H9 (cell line): ENCODE measurements around the gene SLC35E3. TPM values are rescaled to one million over a fixed set of nuclear protein-coding genes. Genes with fewer than 3 reads are reported as not detected.

ENCODE experiments used
- DNase-seq: peaks from one replicate; pipeline ENCODE4 v3.0.0-alpha.2; 2017
- H2AFZ ChIP-seq: one replicate; pipeline ENCODE4 v1.6.1; 2013; ENCODE audit warnings: mild to moderate bottlenecking, low read length, control low read depth, moderate library complexity
- H2AK5ac ChIP-seq: 2 replicates; pipeline ENCODE4 v1.6.1; 2013; ENCODE audit warnings: low read length, control low read depth, mixed read lengths; ENCODE audit not compliant: insufficient read length
- H2BK120ac ChIP-seq: one replicate; pipeline ENCODE4 v1.6.1; 2013; ENCODE audit warnings: low read depth, mild to moderate bottlenecking, low read length, control low read depth, inconsistent platforms; ENCODE audit not compliant: poor library complexity, severe bottlenecking
- H2BK12ac ChIP-seq: 2 replicates; pipeline ENCODE4 v1.6.1; 2013; ENCODE audit warnings: low read length, control low read depth, mixed read lengths, low read depth; ENCODE audit not compliant: insufficient read length
- H2BK15ac ChIP-seq: 2 replicates; pipeline ENCODE4 v1.6.1; 2013; ENCODE audit warnings: low read depth, low read length, control low read depth
- H2BK20ac ChIP-seq: one replicate; pipeline ENCODE4 v1.6.1; 2013; ENCODE audit warnings: low read depth, mild to moderate bottlenecking, low read length, control low read depth, inconsistent platforms; ENCODE audit not compliant: poor library complexity, severe bottlenecking
- H2BK5ac ChIP-seq: 2 replicates; pipeline ENCODE4 v1.6.1; 2013; ENCODE audit warnings: low read length, control low read depth, mixed read lengths; ENCODE audit not compliant: insufficient read length
- H3K14ac ChIP-seq: 2 replicates; pipeline ENCODE4 v1.6.1; 2013; ENCODE audit warnings: low read length, control low read depth; ENCODE audit not compliant: insufficient read depth
- H3K18ac ChIP-seq: 2 replicates; pipeline ENCODE4 v1.6.1; 2013; ENCODE audit warnings: low read depth, mild to moderate bottlenecking, mixed read lengths, low read length, control low read depth; ENCODE audit not compliant: insufficient read length
- H3K23ac ChIP-seq: 2 replicates; pipeline ENCODE4 v1.6.1; 2013; ENCODE audit warnings: low read length, control low read depth, mixed read lengths, low read depth; ENCODE audit not compliant: insufficient read length
- H3K23me2 ChIP-seq: 2 replicates; pipeline ENCODE4 v1.6.1; 2013; ENCODE audit warnings: low read depth, mild to moderate bottlenecking, mixed read lengths, low read length, control low read depth; ENCODE audit not compliant: insufficient read length, poor library complexity, severe bottlenecking
- H3K27ac ChIP-seq: 2 replicates; pipeline ENCODE4 v1.5.1; 2013; ENCODE audit warnings: low read length, control low read depth, mixed read lengths, low read depth; ENCODE audit not compliant: insufficient read length
- H3K27me3 ChIP-seq: 2 replicates; pipeline ENCODE4 v1.6.1; 2013; ENCODE audit warnings: low read length, control low read depth, inconsistent platforms; ENCODE audit not compliant: insufficient read depth
- H3K4ac ChIP-seq: 2 replicates; pipeline ENCODE4 v1.6.1; 2013; ENCODE audit warnings: low read depth, mild to moderate bottlenecking, control low read depth, inconsistent platforms, low read length, moderate library complexity
- H3K4me1 ChIP-seq: 2 replicates; pipeline ENCODE4 v1.6.1; 2013; ENCODE audit warnings: low read length, control low read depth, inconsistent platforms; ENCODE audit not compliant: insufficient read depth
- H3K4me2 ChIP-seq: 2 replicates; pipeline ENCODE4 v1.6.1; 2013; ENCODE audit warnings: low read length, control low read depth, mixed read lengths; ENCODE audit not compliant: insufficient read length, insufficient read depth
- H3K56ac ChIP-seq: 2 replicates; pipeline ENCODE4 v1.6.1; 2013; ENCODE audit warnings: low read depth, mild to moderate bottlenecking, mixed read lengths, low read length, control low read depth; ENCODE audit not compliant: insufficient read length
- H3K79me1 ChIP-seq: 2 replicates; pipeline ENCODE4 v1.6.1; 2013; ENCODE audit warnings: low read depth, mild to moderate bottlenecking, moderate library complexity, low read length, control low read depth, inconsistent platforms; ENCODE audit not compliant: insufficient read depth, poor library complexity, severe bottlenecking
- H3K79me2 ChIP-seq: 2 replicates; pipeline ENCODE4 v1.6.1; 2013; ENCODE audit warnings: low read length, control low read depth, inconsistent platforms; ENCODE audit not compliant: insufficient read depth
- H3K9ac ChIP-seq: 2 replicates; pipeline ENCODE4 v1.6.1; 2013; ENCODE audit warnings: low read length, control low read depth, mixed read lengths; ENCODE audit not compliant: insufficient read length; ENCODE audit errors: extremely low read depth
- H3K9me3 ChIP-seq: one replicate; pipeline ENCODE4 v1.6.1; 2013; ENCODE audit warnings: low read depth, low read length, inconsistent platforms; ENCODE audit not compliant: control insufficient read depth
- H3T11ph ChIP-seq: one replicate; pipeline ENCODE4 v1.6.1; 2013; ENCODE audit warnings: mild to moderate bottlenecking, low read length, control low read depth, inconsistent platforms
- H4K20me1 ChIP-seq: one replicate; pipeline ENCODE4 v1.6.1; 2013; ENCODE audit not compliant: control insufficient read depth, insufficient read length, insufficient read depth
- H4K5ac ChIP-seq: 2 replicates; pipeline ENCODE4 v1.6.1; 2013; ENCODE audit warnings: low read depth, mild to moderate bottlenecking, mixed read lengths, low read length, control low read depth; ENCODE audit not compliant: insufficient read length
- H4K8ac ChIP-seq: replicated peaks from 2 replicates; pipeline ENCODE4 v1.6.1; 2013; ENCODE audit warnings: low read length, control low read depth, mixed read lengths, low read depth; ENCODE audit not compliant: insufficient read length
- H4K91ac ChIP-seq: 2 replicates; pipeline ENCODE4 v1.6.1; 2013; ENCODE audit warnings: low read depth, mild to moderate bottlenecking, moderate library complexity, mixed read lengths, low read length, control low read depth; ENCODE audit not compliant: insufficient read length
- H3K27ac Mint-ChIP-seq, 3 experiments: 2 replicates in 2 of 3; 3 replicates in 1 of 3; pipeline ENCODE4 v1.8.0; 2020 to 2021; ENCODE audit warnings: mixed read lengths in 3 of 3, mild to moderate bottlenecking in 1 of 3, moderate library complexity in 1 of 3
- H3K27me3 Mint-ChIP-seq: 2 replicates; pipeline ENCODE4 v1.8.0; 2021; ENCODE audit warnings: low read depth, mild to moderate bottlenecking, moderate library complexity, mixed read lengths
- H3K36me3 Mint-ChIP-seq, 3 experiments: 2 replicates in 2 of 3; 3 replicates in 1 of 3; pipeline ENCODE4 v1.8.0; 2020 to 2021; ENCODE audit warnings: low read depth in 3 of 3, mixed read lengths in 3 of 3; ENCODE audit not compliant: insufficient read depth in 1 of 3
- H3K4me1 Mint-ChIP-seq, 2 experiments: 2 replicates each; pipeline ENCODE4 v1.8.0; 2020; ENCODE audit warnings: mixed read lengths in 2 of 2
- H3K4me3 Mint-ChIP-seq, 2 experiments: 2 replicates in 1 of 2; 3 replicates in 1 of 2; pipeline ENCODE4 v1.8.0; 2020 to 2021; ENCODE audit warnings: mild to moderate bottlenecking in 2 of 2, mixed read lengths in 2 of 2, moderate library complexity in 1 of 2
- H3K9me3 Mint-ChIP-seq, 2 experiments: 2 replicates in 1 of 2; 3 replicates in 1 of 2; pipeline ENCODE4 v1.8.0; 2020; ENCODE audit warnings: mild to moderate bottlenecking in 2 of 2, mixed read lengths in 2 of 2, moderate library complexity in 1 of 2
- WGBS: extraction: QIAGEN DNeasy Blood & Tissue Kit; methylation state at CpG from one replicate; pipeline ENCODE4 v1.1.7; 2013; ENCODE audit warnings: missing lambda C conversion rate, low lambda C conversion rate, mixed read lengths; ENCODE audit not compliant: insufficient read length; ENCODE audit errors: extremely low coverage; 5-methylcytosine and 5-hydroxymethylcytosine counted together
- total RNA-seq: library from RNA; stranded (reverse); gene quantifications from 2 replicates; pipeline ENCODE4 v1.2.1, GENCODE V29; 2021
- TF ChIP-seq, protein P1 (sequence below): fragments of 200-600 bp; sonication (generic); conservative IDR thresholded peaks from 3 replicates; pipeline ENCODE4 v1.8.0; 2021; ENCODE audit warnings: antibody characterized with exemption, mild to moderate bottlenecking

The SLC35E3 gene
- total RNA-seq, 1 experiment from 2014 or later, result 17.9 TPM

DNA sequence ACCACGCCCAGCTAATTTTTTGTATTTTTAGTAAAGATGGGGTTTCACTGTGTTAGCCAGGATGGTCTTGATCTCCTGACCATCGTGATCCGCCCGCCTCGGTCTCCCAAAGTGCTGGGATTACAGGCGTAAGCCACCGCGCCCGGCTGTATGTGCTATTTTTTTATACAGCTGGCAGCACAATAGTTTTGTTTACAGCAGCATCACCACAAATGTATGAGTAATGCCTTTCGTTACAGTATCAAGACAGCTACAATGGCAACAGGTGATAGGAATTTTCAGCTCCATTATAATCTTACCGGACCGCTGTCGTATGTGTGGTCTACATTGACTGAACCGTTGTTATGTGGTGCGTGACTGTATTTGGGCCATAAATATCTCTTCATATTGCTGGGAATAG lies 50.4 kb downstream of the SLC35E3 start:
- Histone ChIP-seq H3K23me2 (no peaks in the 10 kb centered on the region), H3K79me1 (no peaks in the 10 kb centered on the region), H2BK120ac (no peak overlapping the region), H3K4me2 (no peak overlapping the region), H3K4ac (no peak overlapping the region), H3K4me1 (no peaks in the 10 kb centered on the region), H3K79me2 (no peaks in the 10 kb centered on the region), H2BK15ac (no peak overlapping the region), H3K18ac (no peak overlapping the region), H3K27me3 (no peaks in the 10 kb centered on the region), H4K91ac (no peak overlapping the region), H3K23ac (no peak overlapping the region), H2BK12ac (no peak overlapping the region), H3T11ph (no peak overlapping the region), H2BK5ac (no peak overlapping the region), H2AK5ac (no peak overlapping the region), H2AFZ (no peak overlapping the region), H4K8ac (no peak overlapping the region), H4K20me1 (no peaks in the 10 kb centered on the region), H3K14ac (no peak overlapping the region), H3K56ac (no peak overlapping the region), H4K5ac (no peak overlapping the region), H3K9ac (no peak overlapping the region), H2BK20ac (no peak overlapping the region), H3K27ac (no peak overlapping the region), H3K9me3 (no peaks in the 10 kb centered on the region)
- no peak overlapping the region for H3K27ac Mint-ChIP-seq
- H3K36me3 Mint-ChIP-seq, result no peaks in the 10 kb centered on the region
- DNase-seq, result no peak
- TF ChIP-seq, protein P1, sequence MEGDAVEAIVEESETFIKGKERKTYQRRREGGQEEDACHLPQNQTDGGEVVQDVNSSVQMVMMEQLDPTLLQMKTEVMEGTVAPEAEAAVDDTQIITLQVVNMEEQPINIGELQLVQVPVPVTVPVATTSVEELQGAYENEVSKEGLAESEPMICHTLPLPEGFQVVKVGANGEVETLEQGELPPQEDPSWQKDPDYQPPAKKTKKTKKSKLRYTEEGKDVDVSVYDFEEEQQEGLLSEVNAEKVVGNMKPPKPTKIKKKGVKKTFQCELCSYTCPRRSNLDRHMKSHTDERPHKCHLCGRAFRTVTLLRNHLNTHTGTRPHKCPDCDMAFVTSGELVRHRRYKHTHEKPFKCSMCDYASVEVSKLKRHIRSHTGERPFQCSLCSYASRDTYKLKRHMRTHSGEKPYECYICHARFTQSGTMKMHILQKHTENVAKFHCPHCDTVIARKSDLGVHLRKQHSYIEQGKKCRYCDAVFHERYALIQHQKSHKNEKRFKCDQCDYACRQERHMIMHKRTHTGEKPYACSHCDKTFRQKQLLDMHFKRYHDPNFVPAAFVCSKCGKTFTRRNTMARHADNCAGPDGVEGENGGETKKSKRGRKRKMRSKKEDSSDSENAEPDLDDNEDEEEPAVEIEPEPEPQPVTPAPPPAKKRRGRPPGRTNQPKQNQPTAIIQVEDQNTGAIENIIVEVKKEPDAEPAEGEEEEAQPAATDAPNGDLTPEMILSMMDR, result no peak
- H3K9me3 Mint-ChIP-seq, result no peaks in the 10 kb centered on the region
- H3K4me3 Mint-ChIP-seq, result no peak overlapping the region
- WGBS, result no CpG with 5 or more reads among the region's 15 CpGs
- peaks cover 0 to 5% of the 10 kb centered on the region in 2 experiments; a peak in 3 of 4 replicates for H3K4me1 Mint-ChIP-seq
- H3K27me3 Mint-ChIP-seq, result no peaks in the 10 kb centered on the region
